ENCODE results near the gene BLACAT1. TPM values are rescaled to one million over a fixed set of nuclear protein-coding genes. Genes with fewer than 3 reads are reported as not detected.

BLACAT1 gene
- polyA plus RNA-seq, 1 donor from 2014 or later, result 6.0 TPM

- no peaks in the 10 kb centered on the region for H4K20me1 ChIP-seq (ENCODE audit: insufficient read depth)
- TF ChIP-seq RAD21 (conservative IDR thresholded peaks at IDR 0.05), result no peak
- no peak for TF ChIP-seq POLR2AphosphoS5 (IDR thresholded peaks at IDR 0.05)
- no peak for TF ChIP-seq SMC3 (conservative IDR thresholded peaks at IDR 0.05; ENCODE audit: poor library complexity)
- TF ChIP-seq MXI1 (conservative IDR thresholded peaks at IDR 0.05; ENCODE audit: poor library complexity, severe bottlenecking), result no peak
- no peak for TF ChIP-seq TAF1 (IDR thresholded peaks at IDR 0.05; ENCODE audit: low read depth)
- TF ChIP-seq EZH2 (IDR thresholded peaks at IDR 0.05; ENCODE audit: borderline replicate concordance, insufficient read depth, low read length, poor library complexity, severe bottlenecking), result no peak
- TF ChIP-seq, protein P1, sequence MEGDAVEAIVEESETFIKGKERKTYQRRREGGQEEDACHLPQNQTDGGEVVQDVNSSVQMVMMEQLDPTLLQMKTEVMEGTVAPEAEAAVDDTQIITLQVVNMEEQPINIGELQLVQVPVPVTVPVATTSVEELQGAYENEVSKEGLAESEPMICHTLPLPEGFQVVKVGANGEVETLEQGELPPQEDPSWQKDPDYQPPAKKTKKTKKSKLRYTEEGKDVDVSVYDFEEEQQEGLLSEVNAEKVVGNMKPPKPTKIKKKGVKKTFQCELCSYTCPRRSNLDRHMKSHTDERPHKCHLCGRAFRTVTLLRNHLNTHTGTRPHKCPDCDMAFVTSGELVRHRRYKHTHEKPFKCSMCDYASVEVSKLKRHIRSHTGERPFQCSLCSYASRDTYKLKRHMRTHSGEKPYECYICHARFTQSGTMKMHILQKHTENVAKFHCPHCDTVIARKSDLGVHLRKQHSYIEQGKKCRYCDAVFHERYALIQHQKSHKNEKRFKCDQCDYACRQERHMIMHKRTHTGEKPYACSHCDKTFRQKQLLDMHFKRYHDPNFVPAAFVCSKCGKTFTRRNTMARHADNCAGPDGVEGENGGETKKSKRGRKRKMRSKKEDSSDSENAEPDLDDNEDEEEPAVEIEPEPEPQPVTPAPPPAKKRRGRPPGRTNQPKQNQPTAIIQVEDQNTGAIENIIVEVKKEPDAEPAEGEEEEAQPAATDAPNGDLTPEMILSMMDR (IDR thresholded peaks at IDR 0.05; ENCODE audit: poor library complexity, severe bottlenecking), result no peak
- no peak for TF ChIP-seq REST (IDR thresholded peaks at IDR 0.05; ENCODE audit: borderline replicate concordance)
- TF ChIP-seq EP300 (conservative IDR thresholded peaks at IDR 0.05; ENCODE audit: poor library complexity, severe bottlenecking), result no peak
- no peaks in the 10 kb centered on the region for H3K9me2 ChIP-seq (ENCODE audit: insufficient read depth, low read length)
- H3K79me2 ChIP-seq (replicated peaks; ENCODE audit: insufficient read depth, low read length), result no peaks in the 10 kb centered on the region
- H3F3A ChIP-seq (ENCODE audit: insufficient read depth, low read length, poor library complexity, severe bottlenecking), result no peaks in the 10 kb centered on the region
- no peaks in the 10 kb centered on the region for H3K27me3 ChIP-seq (ENCODE audit: insufficient read depth, low read depth, low read length)
- H3K9me3 ChIP-seq (ENCODE audit: low read length), result no peaks in the 10 kb centered on the region
- H3K9ac ChIP-seq (ENCODE audit: low read length), result no peak overlapping the region
- H2AFZ ChIP-seq (ENCODE audit: low read depth, low read length), result no peak overlapping the region
- no peak overlapping the region for H3K4me3 ChIP-seq (ENCODE audit: low read length)
- H3K4me2 ChIP-seq (ENCODE audit: low read length), result no peak overlapping the region
- no peak overlapping the region for H3K27ac ChIP-seq (ENCODE audit: low read length)
- peaks cover 3% of the 10 kb centered on the region for H3K36me3 ChIP-seq (ENCODE audit: insufficient read depth, low read length)
Measured at GRCh38 chr1:205424901-205425600, 30.8 kb downstream of the BLACAT1 start.

DNA sequence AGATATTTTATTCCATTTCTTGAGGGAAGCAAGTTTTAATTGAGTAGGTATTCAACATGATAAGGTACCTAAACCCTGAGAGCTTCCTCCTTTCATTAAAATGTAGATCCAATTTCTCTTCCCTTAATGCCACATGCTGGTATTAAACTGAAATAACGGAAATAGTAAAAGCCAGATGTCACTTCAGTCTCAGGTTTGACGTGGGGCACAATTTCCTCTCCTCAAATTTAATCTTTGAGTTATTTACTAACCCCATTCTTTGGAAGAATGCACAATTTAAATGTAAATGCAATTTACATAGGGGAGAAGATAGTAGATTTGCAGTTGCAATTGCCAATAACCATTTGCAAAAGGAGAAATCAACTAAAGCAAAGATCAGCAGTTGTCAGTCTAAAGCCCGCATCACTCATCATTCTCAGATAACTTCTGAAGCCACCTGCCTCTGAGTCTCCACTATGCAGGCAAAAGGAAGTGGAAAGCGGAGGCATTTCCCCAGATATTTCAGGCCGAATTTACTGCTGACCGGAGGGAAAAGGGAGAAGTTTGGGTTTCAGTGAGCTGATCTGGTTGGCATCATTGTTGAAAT is 31.9 kb downstream of the BLACAT1 start:
- Histone ChIP-seq H4K20me1 (ENCODE audit: insufficient read depth) (no peaks in the 10 kb centered on the region), H3K79me2 (replicated peaks; ENCODE audit: insufficient read depth, low read length) (no peaks in the 10 kb centered on the region), H3K36me3 (ENCODE audit: insufficient read depth, low read length) (peaks cover 5% of the 10 kb centered on the region), H3F3A (ENCODE audit: insufficient read depth, low read length, poor library complexity, severe bottlenecking) (no peaks in the 10 kb centered on the region), H3K9me3 (ENCODE audit: low read length) (no peaks in the 10 kb centered on the region), H3K9ac (ENCODE audit: low read length) (no peak overlapping the region), H3K27ac (ENCODE audit: low read length) (no peak overlapping the region), H3K27me3 (ENCODE audit: insufficient read depth, low read depth, low read length) (no peaks in the 10 kb centered on the region), H3K9me2 (ENCODE audit: insufficient read depth, low read length) (no peaks in the 10 kb centered on the region), H3K4me2 (ENCODE audit: low read length) (peak overlapping the region; percentile 3), H3K4me3 (ENCODE audit: low read length) (no peak overlapping the region), H2AFZ (ENCODE audit: low read depth, low read length) (no peak overlapping the region)
- TF ChIP-seq TAF1 (IDR thresholded peaks at IDR 0.05; ENCODE audit: low read depth), result no peak
- no peak for TF ChIP-seq EZH2 (IDR thresholded peaks at IDR 0.05; ENCODE audit: borderline replicate concordance, insufficient read depth, low read length, poor library complexity, severe bottlenecking)
- no peak for TF ChIP-seq POLR2AphosphoS5 (IDR thresholded peaks at IDR 0.05)
- TF ChIP-seq, protein P1 (IDR thresholded peaks at IDR 0.05; ENCODE audit: poor library complexity, severe bottlenecking), result no peak
- no peak for TF ChIP-seq REST (IDR thresholded peaks at IDR 0.05; ENCODE audit: borderline replicate concordance)
- TF ChIP-seq MXI1 (conservative IDR thresholded peaks at IDR 0.05; ENCODE audit: poor library complexity, severe bottlenecking), result no peak
- TF ChIP-seq RAD21 (conservative IDR thresholded peaks at IDR 0.05), result no peak
- TF ChIP-seq SMC3 (conservative IDR thresholded peaks at IDR 0.05; ENCODE audit: poor library complexity), result no peak
- no peak for TF ChIP-seq EP300 (conservative IDR thresholded peaks at IDR 0.05; ENCODE audit: poor library complexity, severe bottlenecking)
